ENCODE results near the gene MAPK14. TPM values are rescaled to one million over a fixed set of nuclear protein-coding genes. Genes with fewer than 3 reads are reported as not detected.

Gene MAPK14
- total and polyA plus RNA-seq, 9 of the 15 experiments (the other 6 are each of a cell fraction or from before 2014, with no cell fraction given): 8.8 to 62.7 (median 35.5) TPM

DNA sequence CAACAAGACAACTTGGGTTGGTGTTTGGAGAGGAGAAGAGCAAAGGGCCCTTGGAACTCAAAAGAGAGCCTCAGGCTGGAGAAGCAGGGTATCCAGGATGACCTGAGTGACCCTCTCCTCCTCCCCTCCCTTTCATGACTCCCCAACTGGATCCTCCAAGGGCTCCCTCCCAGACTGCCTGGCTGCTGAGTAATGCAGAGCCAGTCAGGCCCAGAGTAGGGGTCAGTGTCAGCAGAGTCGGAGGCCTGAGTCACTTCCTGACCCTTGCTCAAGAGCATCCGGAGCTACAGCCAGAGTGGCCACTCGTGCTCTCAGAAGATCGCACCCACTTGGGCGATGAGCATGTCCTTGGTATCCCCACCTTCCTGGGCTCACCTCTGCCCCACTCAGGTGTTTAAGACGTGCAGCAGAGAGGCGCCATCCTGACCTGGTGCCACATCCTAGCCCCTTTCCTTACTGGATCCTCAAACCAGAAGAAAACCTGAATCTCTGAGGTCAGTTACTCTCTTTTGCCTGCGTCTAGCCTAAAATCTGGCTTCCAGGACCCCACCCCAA, 99.9 kb downstream of the MAPK14 start (continued):
- TF ChIP-seq, protein P1, sequence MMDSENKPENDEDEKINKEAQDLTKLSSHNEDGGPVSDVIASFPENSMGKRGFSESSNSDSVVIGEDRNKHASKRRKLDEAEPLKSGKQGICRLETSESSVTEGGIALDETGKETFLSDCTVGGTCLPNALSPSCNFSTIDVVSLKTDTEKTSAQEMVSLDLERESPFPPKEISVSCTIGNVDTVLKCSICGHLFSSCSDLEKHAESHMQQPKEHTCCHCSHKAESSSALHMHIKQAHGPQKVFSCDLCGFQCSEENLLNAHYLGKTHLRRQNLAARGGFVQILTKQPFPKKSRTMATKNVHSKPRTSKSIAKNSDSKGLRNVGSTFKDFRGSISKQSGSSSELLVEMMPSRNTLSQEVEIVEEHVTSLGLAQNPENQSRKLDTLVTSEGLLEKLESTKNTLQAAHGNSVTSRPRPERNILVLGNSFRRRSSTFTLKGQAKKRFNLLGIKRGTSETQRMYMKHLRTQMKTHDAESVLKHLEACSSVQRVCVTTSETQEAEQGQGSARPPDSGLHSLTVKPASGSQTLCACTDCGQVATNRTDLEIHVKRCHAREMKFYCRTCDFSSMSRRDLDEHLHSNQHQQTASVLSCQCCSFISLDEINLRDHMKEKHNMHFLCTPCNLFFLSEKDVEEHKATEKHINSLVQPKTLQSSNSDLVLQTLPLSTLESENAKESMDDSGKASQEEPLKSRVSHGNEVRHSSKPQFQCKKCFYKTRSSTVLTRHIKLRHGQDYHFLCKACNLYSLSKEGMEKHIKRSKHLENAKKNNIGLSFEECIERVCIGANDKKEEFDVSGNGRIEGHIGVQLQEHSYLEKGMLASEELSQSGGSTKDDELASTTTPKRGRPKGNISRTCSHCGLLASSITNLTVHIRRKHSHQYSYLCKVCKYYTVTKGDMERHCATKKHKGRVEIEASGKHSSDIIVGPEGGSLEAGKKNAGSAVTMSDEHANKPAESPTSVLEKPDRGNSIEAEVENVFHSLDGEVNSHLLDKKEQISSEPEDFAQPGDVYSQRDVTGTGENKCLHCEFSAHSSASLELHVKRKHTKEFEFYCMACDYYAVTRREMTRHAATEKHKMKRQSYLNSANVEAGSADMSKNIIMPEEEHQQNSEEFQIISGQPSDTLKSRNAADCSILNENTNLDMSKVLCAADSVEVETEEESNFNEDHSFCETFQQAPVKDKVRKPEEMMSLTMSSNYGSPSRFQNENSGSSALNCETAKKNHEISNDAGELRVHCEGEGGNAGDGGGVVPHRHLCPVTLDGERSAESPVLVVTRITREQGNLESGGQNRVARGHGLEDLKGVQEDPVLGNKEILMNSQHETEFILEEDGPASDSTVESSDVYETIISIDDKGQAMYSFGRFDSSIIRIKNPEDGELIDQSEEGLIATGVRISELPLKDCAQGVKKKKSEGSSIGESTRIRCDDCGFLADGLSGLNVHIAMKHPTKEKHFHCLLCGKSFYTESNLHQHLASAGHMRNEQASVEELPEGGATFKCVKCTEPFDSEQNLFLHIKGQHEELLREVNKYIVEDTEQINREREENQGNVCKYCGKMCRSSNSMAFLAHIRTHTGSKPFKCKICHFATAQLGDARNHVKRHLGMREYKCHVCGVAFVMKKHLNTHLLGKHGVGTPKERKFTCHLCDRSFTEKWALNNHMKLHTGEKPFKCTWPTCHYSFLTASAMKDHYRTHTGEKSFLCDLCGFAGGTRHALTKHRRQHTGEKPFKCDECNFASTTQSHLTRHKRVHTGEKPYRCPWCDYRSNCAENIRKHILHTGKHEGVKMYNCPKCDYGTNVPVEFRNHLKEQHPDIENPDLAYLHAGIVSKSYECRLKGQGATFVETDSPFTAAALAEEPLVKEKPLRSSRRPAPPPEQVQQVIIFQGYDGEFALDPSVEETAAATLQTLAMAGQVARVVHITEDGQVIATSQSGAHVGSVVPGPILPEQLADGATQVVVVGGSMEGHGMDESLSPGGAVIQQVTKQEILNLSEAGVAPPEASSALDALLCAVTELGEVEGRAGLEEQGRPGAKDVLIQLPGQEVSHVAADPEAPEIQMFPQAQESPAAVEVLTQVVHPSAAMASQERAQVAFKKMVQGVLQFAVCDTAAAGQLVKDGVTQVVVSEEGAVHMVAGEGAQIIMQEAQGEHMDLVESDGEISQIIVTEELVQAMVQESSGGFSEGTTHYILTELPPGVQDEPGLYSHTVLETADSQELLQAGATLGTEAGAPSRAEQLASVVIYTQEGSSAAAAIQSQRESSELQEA (IDR thresholded peaks at IDR 0.05; ENCODE audit: low read depth): no peak
- TF ChIP-seq CBX1 (IDR thresholded peaks at IDR 0.05; ENCODE audit: low read depth) (no peak), SIN3A (IDR thresholded peaks at IDR 0.05; ENCODE audit: borderline replicate concordance in 2 of 2, control insufficient read depth in 1 of 2, low read depth in 2 of 2, low read length in 2 of 2) (no peak), MTA3 (IDR thresholded peaks at IDR 0.05; ENCODE audit: borderline replicate concordance) (0 out of 2 replicates have a peak, but pooled peaks have one; percentile 76), SMAD4 (CRISPR knock-in tag; conservative IDR thresholded peaks at IDR 0.05) (peak; percentile 86), XRCC3 (IDR thresholded peaks at IDR 0.05) (no peak), KLF1 (tag; IDR thresholded peaks at IDR 0.05) (no peak), SNIP1 (IDR thresholded peaks at IDR 0.05; ENCODE audit: low read depth) (no peak), ZNF175 (CRISPR knock-in tag; IDR thresholded peaks at IDR 0.05; ENCODE audit: low read depth) (peak; percentile 68; the same call in 1 of the 2 replicates), NUFIP1 (IDR thresholded peaks at IDR 0.05; ENCODE audit: partially characterized antibody) (peak; percentile 82), TAL1 (IDR thresholded peaks at IDR 0.05) (no peak), NFE2 (IDR thresholded peaks at IDR 0.05; ENCODE audit: low read depth) (peak; percentile 84)
- TF ChIP-seq, protein P2, sequence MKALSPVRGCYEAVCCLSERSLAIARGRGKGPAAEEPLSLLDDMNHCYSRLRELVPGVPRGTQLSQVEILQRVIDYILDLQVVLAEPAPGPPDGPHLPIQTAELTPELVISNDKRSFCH (CRISPR knock-in tag; IDR thresholded peaks at IDR 0.05): no peak
- TF ChIP-seq, protein P2 (tag; IDR thresholded peaks at IDR 0.05): no peak
- TF ChIP-seq, protein P3, sequence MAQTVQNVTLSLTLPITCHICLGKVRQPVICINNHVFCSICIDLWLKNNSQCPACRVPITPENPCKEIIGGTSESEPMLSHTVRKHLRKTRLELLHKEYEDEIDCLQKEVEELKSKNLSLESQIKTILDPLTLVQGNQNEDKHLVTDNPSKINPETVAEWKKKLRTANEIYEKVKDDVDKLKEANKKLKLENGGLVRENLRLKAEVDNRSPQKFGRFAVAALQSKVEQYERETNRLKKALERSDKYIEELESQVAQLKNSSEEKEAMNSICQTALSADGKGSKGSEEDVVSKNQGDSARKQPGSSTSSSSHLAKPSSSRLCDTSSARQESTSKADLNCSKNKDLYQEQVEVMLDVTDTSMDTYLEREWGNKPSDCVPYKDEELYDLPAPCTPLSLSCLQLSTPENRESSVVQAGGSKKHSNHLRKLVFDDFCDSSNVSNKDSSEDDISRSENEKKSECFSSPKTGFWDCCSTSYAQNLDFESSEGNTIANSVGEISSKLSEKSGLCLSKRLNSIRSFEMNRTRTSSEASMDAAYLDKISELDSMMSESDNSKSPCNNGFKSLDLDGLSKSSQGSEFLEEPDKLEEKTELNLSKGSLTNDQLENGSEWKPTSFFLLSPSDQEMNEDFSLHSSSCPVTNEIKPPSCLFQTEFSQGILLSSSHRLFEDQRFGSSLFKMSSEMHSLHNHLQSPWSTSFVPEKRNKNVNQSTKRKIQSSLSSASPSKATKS (CRISPR knock-in tag; IDR thresholded peaks at IDR 0.05): no peak
- TF ChIP-seq, protein P4, sequence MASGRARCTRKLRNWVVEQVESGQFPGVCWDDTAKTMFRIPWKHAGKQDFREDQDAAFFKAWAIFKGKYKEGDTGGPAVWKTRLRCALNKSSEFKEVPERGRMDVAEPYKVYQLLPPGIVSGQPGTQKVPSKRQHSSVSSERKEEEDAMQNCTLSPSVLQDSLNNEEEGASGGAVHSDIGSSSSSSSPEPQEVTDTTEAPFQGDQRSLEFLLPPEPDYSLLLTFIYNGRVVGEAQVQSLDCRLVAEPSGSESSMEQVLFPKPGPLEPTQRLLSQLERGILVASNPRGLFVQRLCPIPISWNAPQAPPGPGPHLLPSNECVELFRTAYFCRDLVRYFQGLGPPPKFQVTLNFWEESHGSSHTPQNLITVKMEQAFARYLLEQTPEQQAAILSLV (tag; IDR thresholded peaks at IDR 0.05): peak; percentile 62; the same call in 1 of the 2 replicates
